HepG2 (cell line): ENCODE data around the gene MUC4. TPM values are rescaled to one million over a fixed set of nuclear protein-coding genes. Genes with fewer than 3 reads are reported as not detected.

Experiments
- CBX2 ChIP-seq, 2 experiments: fragments of 200-600 bp in 1 of 2; sonication (generic); formaldehyde crosslinking in 1 of 2; IDR thresholded peaks; 2 replicates each; pipeline versions ENCODE4 v1.7.0 to v1.8.1; 2018 to 2022; ENCODE audit warnings: low read depth in 2 of 2, low read length in 1 of 2, mild to moderate bottlenecking in 1 of 2, missing genetic modification reagents in 1 of 2
- FOSL1 ChIP-seq: sonication (generic); formaldehyde crosslinking; IDR thresholded peaks from 2 replicates; pipeline ENCODE4 v1.9.0; 2021; ENCODE audit warnings: missing genetic modification reagents, borderline replicate concordance
- FOXK1 ChIP-seq: sonication (generic); formaldehyde crosslinking; IDR thresholded peaks from 2 replicates; pipeline ENCODE4 v1.4.0; 2020; ENCODE audit warnings: low read depth, missing genetic modification reagents, borderline replicate concordance
- GATA4 ChIP-seq: sonication (generic); IDR thresholded peaks from 2 replicates; pipeline ENCODE4 v1.6.1; 2016; ENCODE audit warnings: antibody characterized with exemption, low read depth, borderline replicate concordance
- GRHL1 ChIP-seq: sonication (generic); formaldehyde crosslinking; conservative IDR thresholded peaks from 2 replicates; pipeline ENCODE4 v1.8.0; 2022; ENCODE audit warnings: missing genetic modification reagents
- HDAC6 ChIP-seq: fragments of 200-600 bp; sonication (generic); IDR thresholded peaks from 2 replicates; pipeline ENCODE4 v1.7.0; 2017; ENCODE audit warnings: mild to moderate bottlenecking, antibody characterized with exemption, low read length, low read depth
- MATR3 ChIP-seq: sonication (generic); formaldehyde crosslinking; IDR thresholded peaks from 2 replicates; pipeline ENCODE4 v1.4.0; 2020; ENCODE audit warnings: missing genetic modification reagents
- MLX ChIP-seq: IDR thresholded peaks from 2 replicates; pipeline ENCODE4 v1.6.1; 2016
- PHF21A ChIP-seq: sonication (generic); formaldehyde crosslinking; IDR thresholded peaks from 2 replicates; pipeline ENCODE4 v1.5.0; 2020; ENCODE audit warnings: mild to moderate bottlenecking, missing genetic modification reagents
- TFAP4 ChIP-seq: sonication (generic); IDR thresholded peaks from 2 replicates; pipeline ENCODE4 v1.6.1; 2016; ENCODE audit warnings: low read depth, borderline replicate concordance
- ZBTB1 ChIP-seq: sonication (generic); formaldehyde crosslinking; IDR thresholded peaks from 2 replicates; pipeline ENCODE4 v1.4.0; 2020; ENCODE audit warnings: missing genetic modification reagents, borderline replicate concordance
- ZBTB33 ChIP-seq: sonication (generic); formaldehyde crosslinking; IDR thresholded peaks from 2 replicates; pipeline ENCODE4 v1.4.0; 2020; ENCODE audit warnings: missing genetic modification reagents
- ZBTB7B ChIP-seq: sonication (generic); formaldehyde crosslinking; IDR thresholded peaks from 2 replicates; pipeline ENCODE4 v1.4.0; 2020; ENCODE audit warnings: missing genetic modification reagents
- ZNF496 ChIP-seq: sonication (generic); formaldehyde crosslinking; IDR thresholded peaks from 2 replicates; pipeline ENCODE4 v1.8.1; 2023; ENCODE audit warnings: mild to moderate bottlenecking, moderate library complexity, missing genetic modification reagents; ENCODE audit not compliant: insufficient replicate concordance
- ZNF512 ChIP-seq: sonication (generic); formaldehyde crosslinking; IDR thresholded peaks from 2 replicates; pipeline ENCODE4 v1.4.0; 2020; ENCODE audit warnings: mild to moderate bottlenecking, missing genetic modification reagents
- ZNF572 ChIP-seq: sonication (generic); formaldehyde crosslinking; IDR thresholded peaks from 2 replicates; pipeline ENCODE4 v1.5.1; 2020; ENCODE audit warnings: mild to moderate bottlenecking, missing genetic modification reagents
- polyA plus RNA-seq, 8 experiments: library from polyadenylated mRNA; depleted of rRNA in 3 of 8; stranded (reverse) in 7 of 8; unstranded in 1 of 8; fragments of >200 nt; fragmentation: Illumina TruSeq in 4 of 8; extraction: Trizol in 4 of 8; gene quantifications; 2 replicates each; pipeline versions ENCODE4 v1.2.1 to v1.2.3, GENCODE V29; 2011 to 2016; ENCODE audit warnings: low read depth in 4 of 8, missing spikeins in 1 of 8, mixed read lengths in 1 of 8; ENCODE audit not compliant: insufficient read depth in 1 of 8
- total RNA-seq, 5 experiments: library from RNA; depleted of rRNA; stranded (reverse); fragments of >200 nt; fragmentation: Illumina TruSeq; extraction: Trizol; gene quantifications; 2 replicates each; pipeline ENCODE4 v1.2.3, GENCODE V29; 2016; ENCODE audit warnings: low read depth in 1 of 5
- TF ChIP-seq, protein P1 (sequence below): sonication (generic); formaldehyde crosslinking; IDR thresholded peaks from 2 replicates; pipeline ENCODE4 v1.5.1; 2020; ENCODE audit warnings: mild to moderate bottlenecking, missing genetic modification reagents

Gene MUC4
- total and polyA plus RNA-seq, 2 of the 13 experiments (the other 11 are each of a cell fraction or from before 2014, with no cell fraction given): not detected

GRCh38 chr3:195847055-195847950, 35.6 kb upstream of the MUC4 start (continued):
- TF ChIP-seq ZNF512 (CRISPR knock-in tag) (no peak), ZBTB1 (no peak), GATA4 (no peak), MATR3 (no peak), MLX (CRISPR knock-in tag) (no peak), FOSL1 (CRISPR knock-in tag) (peak; percentile 85), ZNF496 (CRISPR knock-in tag) (no peak), PHF21A (CRISPR knock-in tag) (0 out of 2 replicates have a peak, but pooled peaks have one; percentile 26), ZNF572 (CRISPR knock-in tag) (no peak), GRHL1 (CRISPR knock-in tag) (no peak), ZBTB33 (no peak), ZBTB7B (CRISPR knock-in tag) (no peak), CBX2 (IDR thresholded peaks at IDR 0.05; ENCODE audit: low read depth, low read length) (no peak), CBX2 (CRISPR knock-in tag; IDR thresholded peaks at IDR 0.05; ENCODE audit: low read depth) (no peak), HDAC6 (no peak), TFAP4 (no peak), FOXK1 (no peak)
- TF ChIP-seq, protein P1, sequence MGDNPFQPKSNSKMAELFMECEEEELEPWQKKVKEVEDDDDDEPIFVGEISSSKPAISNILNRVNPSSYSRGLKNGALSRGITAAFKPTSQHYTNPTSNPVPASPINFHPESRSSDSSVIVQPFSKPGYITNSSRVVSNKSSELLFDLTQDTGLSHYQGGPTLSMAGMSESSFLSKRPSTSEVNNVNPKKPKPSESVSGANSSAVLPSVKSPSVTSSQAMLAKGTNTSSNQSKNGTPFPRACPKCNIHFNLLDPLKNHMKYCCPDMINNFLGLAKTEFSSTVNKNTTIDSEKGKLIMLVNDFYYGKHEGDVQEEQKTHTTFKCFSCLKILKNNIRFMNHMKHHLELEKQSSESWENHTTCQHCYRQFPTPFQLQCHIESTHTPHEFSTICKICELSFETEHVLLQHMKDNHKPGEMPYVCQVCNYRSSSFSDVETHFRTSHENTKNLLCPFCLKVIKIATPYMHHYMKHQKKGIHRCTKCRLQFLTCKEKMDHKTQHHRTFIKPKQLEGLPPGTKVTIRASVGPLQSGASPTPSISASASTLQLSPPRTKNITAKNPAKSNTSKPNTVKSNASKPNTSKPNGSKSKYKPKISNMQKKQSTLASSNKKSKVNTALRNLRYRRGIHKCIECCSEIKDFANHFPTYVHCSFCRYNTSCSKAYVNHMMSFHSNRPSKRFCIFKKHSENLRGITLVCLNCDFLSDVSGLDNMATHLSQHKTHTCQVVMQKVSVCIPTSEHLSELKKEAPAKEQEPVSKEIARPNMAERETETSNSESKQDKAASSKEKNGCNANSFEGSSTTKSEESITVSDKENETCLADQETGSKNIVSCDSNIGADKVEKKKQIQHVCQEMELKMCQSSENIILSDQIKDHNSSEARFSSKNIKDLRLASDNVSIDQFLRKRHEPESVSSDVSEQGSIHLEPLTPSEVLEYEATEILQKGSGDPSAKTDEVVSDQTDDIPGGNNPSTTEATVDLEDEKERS: no peak
